Measurements from ENCODE around the gene CNPY1.

DNA sequence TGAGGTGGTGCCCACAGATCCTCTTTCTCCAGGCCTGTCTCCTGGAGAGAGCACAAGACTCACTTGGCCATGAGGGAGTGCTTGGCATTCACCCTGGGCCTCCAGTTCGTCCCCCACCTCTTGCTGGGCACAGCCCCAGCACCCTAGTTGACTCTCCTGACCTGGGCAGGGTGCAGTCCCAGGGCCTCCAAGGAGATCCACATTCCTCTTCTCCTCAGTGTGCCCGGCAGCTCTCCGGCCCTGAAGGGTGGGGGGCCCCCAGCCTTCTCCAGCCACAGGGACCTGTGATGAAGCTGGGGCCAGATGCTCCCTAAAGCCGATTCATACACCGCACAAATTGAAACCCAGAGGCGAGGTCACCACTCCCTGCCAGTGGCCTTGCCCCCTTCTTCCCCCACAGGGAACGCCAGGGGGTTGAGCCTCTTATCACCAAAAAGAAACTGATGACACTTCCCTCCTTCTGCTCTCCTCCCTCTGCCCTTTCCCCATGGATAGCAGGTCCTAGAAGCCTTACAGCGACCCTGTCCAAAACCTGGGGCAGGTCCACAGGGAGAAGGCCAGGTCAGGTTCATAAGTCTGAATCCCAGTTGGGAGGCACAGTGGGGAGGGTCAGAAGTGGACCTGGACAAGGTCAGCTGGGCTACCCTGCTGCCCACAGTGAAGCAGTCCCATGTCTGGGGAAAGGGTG is 85.3 kb downstream of the CNPY1 start:
- TF ChIP-seq GATA2 (IDR thresholded peaks at IDR 0.05; ENCODE audit: low read depth, low read length) (no peak), GATA3 (IDR thresholded peaks at IDR 0.05; ENCODE audit: low read depth, low read length) (no peak)
